ENCODE data around the gene HSFX4.
"Not testable (repeated sequence)": the region's sequence is repeated elsewhere in the genome, so short reads cannot be mapped to it uniquely, and the experiment has no call there.

HSFX4 gene

DNA sequence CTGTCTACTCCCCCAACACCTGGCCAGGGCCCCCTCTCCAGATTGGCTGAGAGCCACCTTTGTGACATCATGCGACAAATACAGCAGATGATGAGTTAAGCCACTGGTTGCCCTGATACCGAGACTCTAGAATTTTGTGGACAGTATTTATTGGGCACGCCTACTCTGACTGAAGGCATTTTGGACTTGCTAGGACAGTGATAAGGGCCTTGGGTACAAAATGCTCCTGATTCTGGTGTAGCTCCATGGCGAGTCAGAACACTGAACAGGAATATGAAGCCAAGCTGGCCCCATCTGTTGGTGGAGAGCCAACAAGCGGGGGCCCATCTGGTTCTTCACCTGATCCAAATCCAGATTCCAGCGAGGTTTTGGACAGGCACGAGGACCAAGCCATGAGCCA lies at the start of gene HSFX4:
HSFX4 (plus strand) TSS at position 174 of the 400 bp plus-strand sequence; CDS start at position 246, 72 bp downstream.
- not testable (repeated sequence) for DNase-seq

GRCh38 chrX:149881081-149881711 lies 48.2 kb upstream of the HSFX4 start, which contains the start of gene MAGEA8:
TSS of gene MAGEA8 (plus strand) at chrX:149881183. CDS start at chrX:149884273, 3,090 bp downstream.
- no peak for DNase-seq

- not testable (repeated sequence) for DNase-seq
Measured at GRCh38 chrX:149890828-149891227, 38.5 kb upstream of the HSFX4 start.

DNA sequence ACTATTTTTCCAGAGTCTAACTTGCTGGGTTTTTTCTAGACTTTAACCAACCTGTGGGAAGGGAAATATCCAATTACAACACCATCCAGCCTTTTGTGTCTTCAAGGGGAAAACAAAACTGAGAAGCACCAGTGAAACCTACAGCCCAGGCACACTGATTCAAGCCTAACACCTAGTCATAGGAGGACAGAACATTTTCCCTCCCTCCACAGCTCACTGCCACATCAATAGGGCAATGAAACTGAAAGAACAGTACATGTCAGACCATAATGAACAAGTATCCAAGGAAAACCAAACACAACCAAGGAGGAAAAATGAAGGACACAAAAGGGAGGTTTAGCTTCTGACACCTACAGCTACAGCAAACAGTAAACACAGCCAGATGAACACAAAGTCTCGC lies 30.8 kb upstream of the HSFX4 start:
- DNase-seq = no peak

DNA sequence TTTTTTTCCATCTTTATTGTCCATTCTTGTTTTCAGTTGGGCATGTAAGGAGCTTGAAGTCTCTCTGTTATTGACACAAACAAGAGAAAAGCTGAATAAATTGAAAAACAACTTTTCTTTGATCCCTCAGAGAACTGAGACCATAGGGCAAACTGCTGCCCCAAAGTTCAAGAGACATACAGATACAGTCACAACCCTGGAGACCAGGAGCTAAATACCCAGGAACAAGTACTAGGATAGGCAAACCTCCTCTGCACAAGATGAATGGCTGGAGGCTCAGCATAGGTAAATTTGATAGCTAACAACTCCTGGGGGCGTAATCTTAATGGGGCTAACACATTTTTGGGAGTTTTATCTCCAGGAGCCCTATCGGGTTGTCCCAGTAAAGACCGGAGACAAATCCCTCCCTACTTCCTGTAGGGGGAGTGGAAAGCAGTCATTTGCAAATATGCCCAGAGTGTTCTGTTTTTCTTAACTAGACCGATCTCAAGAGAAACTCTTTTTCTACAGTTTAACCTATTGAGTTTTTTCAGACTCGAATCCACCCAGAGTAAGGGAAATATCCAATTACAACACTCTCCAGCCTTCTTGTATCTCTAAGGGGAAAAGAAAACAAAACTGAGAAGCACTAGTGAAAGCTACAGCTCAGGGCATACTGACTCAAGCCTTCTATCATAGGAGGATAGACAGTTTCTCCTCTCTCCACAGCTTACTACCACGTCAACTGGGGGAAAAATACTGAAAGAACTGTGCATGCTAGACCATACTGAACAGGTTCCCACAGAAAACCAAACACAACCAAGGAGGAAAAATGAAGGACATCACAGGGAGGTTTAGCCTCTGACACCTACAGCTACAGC lies 25.3 kb upstream of the HSFX4 start:
- no peak for DNase-seq

DNA sequence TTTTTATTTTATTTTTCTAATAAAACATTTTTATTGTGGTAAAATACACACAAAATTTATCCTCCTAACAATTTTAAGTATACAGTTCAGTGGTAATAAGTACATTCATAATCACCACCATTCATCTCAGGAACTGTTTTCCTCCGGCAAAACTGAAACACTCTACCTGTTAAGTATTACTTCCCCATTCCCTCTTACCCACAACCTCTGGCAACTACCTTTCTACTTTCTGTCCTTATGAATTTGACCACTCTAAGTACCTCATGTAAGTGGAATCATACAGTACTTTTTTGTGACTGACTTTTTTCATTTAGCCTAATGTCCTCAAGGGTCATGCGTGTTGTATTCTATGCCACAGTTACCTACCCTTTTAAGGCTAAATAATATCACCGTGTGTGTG lies 21.1 kb upstream of the HSFX4 start:
- DNase-seq = no peak

- no peak for DNase-seq
Measured at GRCh38 chrX:149908727-149909126, 20.6 kb upstream of the HSFX4 start.

- DNase-seq = no peak
Measured at GRCh38 chrX:149909324-149910177, 19.8 kb upstream of the HSFX4 start.

DNA sequence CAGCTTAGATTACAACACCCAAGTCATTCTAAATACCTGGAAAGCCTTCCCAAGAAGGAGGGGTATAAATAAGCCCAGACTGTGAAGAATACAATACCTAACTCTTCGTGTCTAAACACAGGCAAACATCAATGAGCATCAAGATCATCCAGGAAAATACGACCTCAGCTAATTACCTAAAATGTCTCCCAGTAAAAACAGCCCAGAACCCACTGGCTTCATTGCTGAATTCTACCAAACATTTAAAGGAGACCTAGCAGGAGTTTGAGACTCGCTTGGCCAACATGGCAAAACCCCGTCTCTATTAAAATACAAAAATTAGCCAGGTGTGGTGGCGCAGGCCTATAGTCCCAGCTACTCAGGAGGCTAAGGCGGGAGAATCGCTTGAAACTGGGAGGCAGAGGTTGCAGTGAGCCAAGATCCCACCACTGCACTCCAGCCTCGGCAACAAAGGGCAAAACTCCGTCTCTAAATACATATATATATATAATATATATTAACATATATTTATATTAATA lies 19.1 kb upstream of the HSFX4 start:
- peak; percentile 4 to 44 (median 38) for DNase-seq

DNA sequence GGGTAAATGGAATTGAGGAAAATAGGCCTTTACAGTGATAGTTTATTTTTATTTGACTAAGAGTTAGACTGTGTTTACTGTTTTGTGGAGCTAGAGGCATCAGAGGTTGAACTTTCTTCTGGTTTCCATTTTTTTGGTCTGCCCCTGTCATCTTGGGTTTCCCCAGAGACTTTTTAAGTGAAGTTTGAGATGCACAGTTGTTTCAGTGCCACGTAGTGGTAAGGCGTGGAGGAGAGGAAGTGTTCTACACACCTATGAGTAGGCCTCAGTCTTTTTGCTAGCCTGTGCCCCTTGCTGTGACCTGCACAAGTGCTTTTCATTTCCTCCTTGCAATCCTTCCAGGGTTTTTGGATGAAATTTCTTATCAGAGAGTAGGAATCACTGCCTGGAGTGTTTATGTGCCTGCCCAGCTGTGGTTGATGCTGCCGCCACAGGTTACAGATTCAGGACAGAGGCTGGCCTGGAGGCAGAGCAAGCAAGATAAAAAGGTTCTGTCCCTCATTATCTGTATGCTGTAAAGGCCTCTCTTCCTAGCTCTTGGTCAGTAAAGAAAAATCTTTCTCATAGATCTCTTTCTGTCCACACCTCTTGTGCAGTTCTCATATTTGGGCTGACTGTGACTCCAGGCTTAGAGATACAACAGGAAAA lies 12.5 kb upstream of the HSFX4 start:
- no peak for DNase-seq

DNA sequence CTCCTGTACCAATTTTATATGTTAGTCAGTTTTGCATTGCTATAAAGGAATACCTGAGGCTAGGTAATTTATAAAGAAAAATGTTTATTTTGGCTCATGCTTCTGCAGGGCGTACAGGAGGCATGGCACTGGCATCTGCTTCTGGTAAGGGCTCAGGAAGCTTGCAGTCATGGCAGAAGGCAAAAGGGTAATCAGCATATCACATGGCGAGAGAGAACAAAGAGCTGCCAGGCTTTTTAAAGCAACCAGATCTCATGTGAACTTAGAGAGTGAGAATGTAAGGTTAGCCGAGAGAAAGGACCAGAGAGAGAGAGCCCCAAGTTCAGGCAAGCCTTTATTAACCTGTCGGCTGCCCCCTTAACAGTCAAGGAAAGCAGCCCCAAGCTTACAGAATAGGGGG lies 5.5 kb upstream of the HSFX4 start:
- not testable (repeated sequence) for DNase-seq

DNA sequence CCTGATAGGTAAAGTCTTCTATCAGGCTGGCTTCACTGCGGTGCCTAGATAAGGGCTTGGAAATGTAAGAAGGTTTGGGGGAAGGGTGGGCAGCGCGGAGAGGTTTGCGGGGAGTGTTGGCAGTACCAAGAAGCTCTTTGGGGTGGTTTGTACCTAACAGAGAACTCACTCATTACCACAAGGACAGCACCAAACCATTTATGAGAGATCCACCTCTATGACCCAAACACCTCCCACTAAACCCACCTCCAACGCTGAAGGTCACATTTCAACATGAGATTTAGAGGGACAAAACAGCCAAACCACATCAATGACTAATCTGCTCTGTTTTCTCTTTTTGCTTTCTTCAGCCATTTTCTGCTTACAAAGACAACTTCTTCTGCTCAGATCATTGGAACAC lies 4.9 kb upstream of the HSFX4 start:
- not testable (repeated sequence) for DNase-seq

DNA sequence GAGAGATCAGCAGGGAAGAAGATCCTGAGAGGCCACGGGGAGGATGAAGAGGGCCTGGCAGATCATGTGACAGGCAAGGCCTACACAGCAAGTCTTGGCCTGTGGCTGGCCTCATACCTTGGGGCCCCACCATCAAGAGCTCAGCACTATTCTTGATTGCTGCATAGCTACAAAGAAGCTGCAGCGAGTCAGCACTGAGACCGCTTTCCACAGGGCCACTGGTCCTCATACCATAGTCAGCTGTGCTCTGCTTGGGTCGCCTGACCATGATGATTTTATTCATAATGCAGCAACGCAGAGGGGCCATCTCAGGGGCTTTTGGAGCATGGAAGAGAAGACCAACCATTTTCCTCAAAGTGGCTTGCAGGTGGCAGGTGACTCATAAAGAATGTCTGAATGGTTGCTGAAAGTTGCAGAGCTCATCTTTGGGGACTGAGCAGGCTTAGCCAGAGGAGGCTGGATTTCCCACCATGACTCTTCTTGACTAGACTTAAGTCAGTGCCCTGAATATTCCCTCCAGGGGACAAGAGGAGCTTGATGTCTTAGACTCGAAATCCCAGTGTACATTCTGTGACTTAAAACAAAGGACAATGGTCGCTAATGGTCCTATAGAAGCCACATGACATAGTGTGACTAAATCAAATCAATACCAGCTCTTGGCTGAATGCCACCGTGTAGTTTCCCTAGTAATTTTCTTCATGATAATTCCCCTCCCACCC lies 2.0 kb upstream of the HSFX4 start:
- not testable (repeated sequence) for DNase-seq

DNA sequence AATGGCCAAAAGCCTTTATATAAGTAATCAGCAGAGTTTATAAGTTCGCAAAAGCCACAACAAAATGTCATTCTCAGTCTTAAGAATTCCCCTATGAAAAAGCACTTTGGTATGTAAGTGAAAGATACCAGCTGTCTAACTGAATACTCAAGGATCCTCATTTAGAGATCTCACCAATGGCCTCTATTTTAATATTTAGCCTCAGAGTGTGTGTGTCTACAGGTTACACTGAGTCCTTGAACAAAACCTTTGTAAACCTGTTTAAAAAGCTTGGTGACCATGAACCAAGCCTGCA lies 1.5 kb upstream of the HSFX4 start:
- not testable (repeated sequence) for DNase-seq

- not testable (repeated sequence) for DNase-seq
Measured at GRCh38 chrX:149928635-149929034, 738 bp upstream of the HSFX4 start.

GRCh38 chrX:149931355-149931754 lies 2.0 kb downstream of the HSFX4 start:
- DNase-seq = not testable (repeated sequence)

GRCh38 chrX:149932150-149932549 lies 2.8 kb downstream of the HSFX4 start:
- not testable (repeated sequence) for DNase-seq

- not testable (repeated sequence) for DNase-seq
Measured at GRCh38 chrX:149932970-149933369, 3.6 kb downstream of the HSFX4 start.

- DNase-seq = not testable (repeated sequence)
Measured at GRCh38 chrX:149933547-149933946, 4.2 kb downstream of the HSFX4 start.

GRCh38 chrX:149937328-149937727 lies 8.0 kb downstream of the HSFX4 start:
- not testable (repeated sequence) for DNase-seq

DNA sequence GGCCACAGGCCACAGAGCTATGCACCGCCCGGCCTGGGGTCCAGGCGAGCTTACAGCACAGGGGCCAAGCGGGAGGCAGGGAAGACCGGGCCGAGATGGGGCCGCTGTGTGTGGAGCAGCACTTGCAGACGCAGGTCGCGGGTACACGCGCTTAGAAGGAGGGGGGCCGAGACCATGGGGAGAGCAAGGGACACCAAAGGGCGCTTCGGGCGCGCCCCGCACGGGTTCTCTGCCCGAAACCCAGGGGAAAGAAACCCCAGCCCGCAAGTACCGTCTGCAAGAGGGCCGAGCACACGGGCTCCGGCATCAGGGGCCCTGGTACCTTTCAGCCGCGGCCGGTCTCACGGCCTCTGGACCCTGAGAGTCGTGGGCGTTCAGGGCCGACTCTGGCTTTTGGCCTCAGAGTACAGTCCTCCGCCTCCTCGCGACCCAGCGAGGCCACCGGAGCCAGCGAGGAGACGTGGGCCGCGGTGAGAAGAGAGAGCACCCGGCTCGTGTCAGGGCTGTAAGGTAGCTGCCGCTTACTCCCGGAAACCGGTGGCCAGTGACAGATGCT lies 8.6 kb downstream of the HSFX4 start:
- DNase-seq = no peak
